ENCODE measurements around the gene S100A8.

Gene S100A8

DNA sequence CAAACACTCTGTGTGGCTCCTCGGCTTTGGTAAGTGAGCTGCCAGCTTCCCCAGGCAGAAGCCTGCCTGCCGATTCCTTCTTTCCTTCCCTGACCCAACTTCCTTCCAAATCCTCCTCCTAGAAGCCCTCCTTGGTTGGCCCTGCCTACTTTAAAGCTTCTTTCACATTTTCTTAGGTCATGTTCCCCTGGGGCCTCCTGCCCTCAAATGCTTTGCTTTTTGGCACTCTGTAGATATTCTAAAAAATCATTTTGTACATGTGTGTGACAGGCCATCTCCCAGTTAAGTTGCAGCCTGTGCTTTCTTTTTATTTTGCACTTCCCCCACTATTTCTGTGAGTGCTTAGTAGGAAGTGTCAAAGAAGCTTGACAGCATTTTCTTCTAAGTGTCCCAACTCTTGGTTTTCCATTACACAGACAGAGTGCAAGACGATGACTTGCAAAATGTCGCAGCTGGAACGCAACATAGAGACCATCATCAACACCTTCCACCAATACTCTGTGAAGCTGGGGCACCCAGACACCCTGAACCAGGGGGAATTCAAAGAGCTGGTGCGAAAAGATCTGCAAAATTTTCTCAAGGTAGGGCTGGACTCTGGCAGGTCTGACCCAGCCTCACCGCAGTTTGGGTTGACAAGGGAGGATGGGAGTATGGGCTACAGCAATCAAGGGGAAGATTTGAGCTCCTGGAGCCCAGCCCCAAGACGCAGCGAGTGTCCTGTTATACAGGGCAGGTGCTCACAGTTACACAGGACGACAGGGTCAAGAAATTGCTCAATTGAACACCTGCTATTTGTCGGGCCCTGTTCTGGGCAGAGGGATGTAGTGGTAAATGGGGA, 32.8 kb downstream of the S100A8 start, which contains the start of gene S100A9:
Gene S100A9 (plus strand): TSS at position 2 of the 838 bp plus-strand sequence. CDS start 430 bp downstream, at position 432.
- no peak within 1 kb of the TSS; the same call in 1 of the 2 replicates for H3K27ac ChIP-seq

GRCh38 chr1:153357076-153357852, 33.6 kb downstream of the S100A8 start:
- H3K27ac ChIP-seq, result no peak overlapping the region; the same call in 1 of the 2 replicates
- TF ChIP-seq ZFX (IDR thresholded peaks at IDR 0.05), result no peak
- TF ChIP-seq CTCF (conservative IDR thresholded peaks at IDR 0.05), result no peak

More for the DNA sequence above, 32.8 kb downstream of the S100A8 start, which contains the start of gene S100A9:
- TF ChIP-seq ZFX (IDR thresholded peaks at IDR 0.05) (no peak), CTCF (conservative IDR thresholded peaks at IDR 0.05) (no peak)

- TF ChIP-seq ZFX (IDR thresholded peaks at IDR 0.05), result no peak
- no peak for TF ChIP-seq CTCF (conservative IDR thresholded peaks at IDR 0.05)
- H3K27ac ChIP-seq, result no peak overlapping the region
These were observed 34.3 kb downstream of the S100A8 start for GRCh38 chr1:153356392-153357075.

GRCh38 chr1:153355445-153356071, 35.3 kb downstream of the S100A8 start:
- no peak overlapping the region for H3K27ac ChIP-seq

DNA sequence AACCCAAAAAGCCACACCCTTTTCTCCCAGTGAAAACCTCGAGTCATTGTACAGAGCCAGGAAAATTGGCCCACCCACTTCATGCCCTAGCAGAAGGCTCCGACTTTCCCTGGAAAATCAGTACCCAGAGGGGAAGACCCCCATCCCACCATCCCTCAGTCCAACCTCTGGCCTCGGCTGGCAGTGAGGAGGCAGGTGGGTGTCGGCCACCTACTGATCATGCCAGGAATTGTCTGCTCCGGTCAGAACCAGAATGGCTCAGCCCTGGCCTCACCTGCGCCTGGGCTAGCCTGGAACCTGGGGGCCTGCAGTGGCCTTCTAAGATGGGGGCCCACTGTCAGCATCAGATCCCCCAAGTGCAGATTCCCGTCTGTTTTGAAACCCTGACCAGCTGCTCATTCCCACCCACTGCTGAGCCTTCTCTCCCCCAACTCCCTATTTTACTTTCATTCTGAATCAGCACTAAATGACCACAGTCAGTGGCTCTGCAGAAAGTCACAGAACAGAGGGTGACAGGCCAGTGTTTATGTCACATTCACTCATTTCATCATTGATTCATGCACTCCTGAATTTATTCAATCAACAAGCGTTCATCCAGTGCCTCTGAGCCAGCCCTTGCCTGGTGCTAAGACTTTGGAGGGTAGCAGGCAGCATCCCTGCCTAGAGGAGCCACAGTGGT, 36.2 kb downstream of the S100A8 start:
- TF ChIP-seq ZFX (IDR thresholded peaks at IDR 0.05), result no peak
- no peak for TF ChIP-seq CTCF (conservative IDR thresholded peaks at IDR 0.05)
- no peak overlapping the region for H3K27ac ChIP-seq

More at GRCh38 chr1:153355445-153356071, 35.3 kb downstream of the S100A8 start:
- no peak for TF ChIP-seq ZFX (IDR thresholded peaks at IDR 0.05)
- TF ChIP-seq CTCF (conservative IDR thresholded peaks at IDR 0.05), result peak; percentile 86

DNA sequence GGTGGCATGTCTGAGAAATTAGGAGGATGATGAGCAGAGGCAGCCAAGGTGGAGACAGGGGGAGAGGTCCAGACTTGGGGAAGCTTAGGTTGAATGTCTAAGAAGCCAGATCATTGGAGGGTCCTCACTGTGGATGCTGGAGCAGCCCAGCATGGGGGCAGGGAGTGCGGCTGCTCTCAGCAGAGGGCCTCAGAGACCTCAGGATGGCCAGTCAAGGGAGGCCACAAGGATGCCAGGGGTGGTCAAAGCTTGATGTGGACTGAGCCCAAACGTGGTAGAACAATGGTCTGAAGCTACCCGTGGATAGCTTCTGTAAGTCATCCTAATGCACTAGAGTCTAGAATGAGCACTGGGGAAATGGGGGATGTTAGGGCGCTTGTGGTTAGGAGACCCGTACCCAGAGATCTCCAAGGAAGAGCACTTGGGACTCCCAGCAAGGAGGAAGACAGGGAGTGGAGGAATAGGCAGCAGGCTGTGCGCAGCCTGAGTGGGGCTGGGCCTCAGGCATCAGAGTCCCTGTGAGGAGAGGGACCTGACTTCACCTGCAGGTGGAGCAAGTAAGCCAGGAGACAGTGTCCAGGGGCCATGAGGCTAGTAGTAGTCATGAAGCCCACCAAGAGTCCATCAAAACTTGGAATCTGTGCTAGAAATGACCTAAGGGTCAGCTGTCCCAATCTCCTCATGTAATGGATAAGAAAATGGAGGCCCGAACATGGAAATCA, 37.5 kb downstream of the S100A8 start:
- no peak overlapping the region for H3K27ac ChIP-seq
- TF ChIP-seq ZFX (IDR thresholded peaks at IDR 0.05) (no peak), CTCF (conservative IDR thresholded peaks at IDR 0.05) (peak; percentile 26)

Data from C4-2B (cell line).